Astrocyte (in vitro differentiated cells and primary cell): ENCODE data around the gene ANKRD49. TPM values are rescaled to one million over a fixed set of nuclear protein-coding genes. Genes with fewer than 3 reads are reported as not detected.

Source experiments
- DNase-seq: peaks from one replicate; pipeline ENCODE4 v3.0.0-alpha.2; 2010; ENCODE audit warnings: low read depth
- FAIRE-seq: peaks from 2 replicates; lab custom pipeline; 2011; peaks lifted over from hg19 to GRCh38; lab: Jason Lieb, UNC
- H2AFZ ChIP-seq: 2 replicates; pipeline ENCODE4 v1.6.0; 2012; ENCODE audit warnings: low read depth, low read length, inconsistent platforms
- H3K27ac ChIP-seq: 2 replicates; pipeline ENCODE4 v1.5.1; 2011; ENCODE audit warnings: low read depth, low read length, inconsistent platforms
- H3K27me3 ChIP-seq: 2 replicates; pipeline ENCODE4 v1.6.0; 2011; ENCODE audit warnings: low read length, inconsistent platforms; ENCODE audit not compliant: insufficient read depth
- H3K36me3 ChIP-seq: 2 replicates; pipeline ENCODE4 v1.5.1; 2011; ENCODE audit warnings: low read length, inconsistent platforms; ENCODE audit not compliant: insufficient read depth
- H3K4me1 ChIP-seq: 2 replicates; pipeline ENCODE4 v1.5.1; 2011; ENCODE audit warnings: low read length, inconsistent platforms; ENCODE audit not compliant: insufficient read depth
- H3K4me2 ChIP-seq: 2 replicates; pipeline ENCODE4 v1.6.0; 2012; ENCODE audit warnings: low read length, inconsistent platforms
- H3K4me3 ChIP-seq: 2 replicates; pipeline ENCODE4 v1.5.1; 2011; ENCODE audit warnings: low read depth, mild to moderate bottlenecking, low read length, inconsistent platforms; ENCODE audit not compliant: insufficient read depth
- H3K79me2 ChIP-seq: 2 replicates; pipeline ENCODE4 v1.6.0; 2012; ENCODE audit warnings: mild to moderate bottlenecking, low read length, inconsistent platforms; ENCODE audit not compliant: insufficient read depth
- H3K9ac ChIP-seq: 2 replicates; pipeline ENCODE4 v1.6.0; 2012; ENCODE audit warnings: mild to moderate bottlenecking, low read length, inconsistent platforms
- H3K9me3 ChIP-seq: 2 replicates; pipeline ENCODE4 v1.5.1; 2012; ENCODE audit warnings: low read depth, mild to moderate bottlenecking, low read length, inconsistent platforms; ENCODE audit not compliant: insufficient read depth
- H4K20me1 ChIP-seq: 2 replicates; pipeline ENCODE4 v1.6.0; 2012; ENCODE audit warnings: low read length, inconsistent platforms; ENCODE audit not compliant: insufficient read depth
- H3K27ac Mint-ChIP-seq: one replicate; pipeline ENCODE4 v1.8.0; 2021; ENCODE audit warnings: mild to moderate bottlenecking, mixed read lengths; ENCODE audit not compliant: unreplicated experiment
- H3K27me3 Mint-ChIP-seq: one replicate; pipeline ENCODE4 v1.8.0; 2021; ENCODE audit warnings: low read depth, mixed read lengths; ENCODE audit not compliant: unreplicated experiment
- H3K36me3 Mint-ChIP-seq: one replicate; pipeline ENCODE4 v1.8.0; 2021; ENCODE audit warnings: low read depth, mixed read lengths; ENCODE audit not compliant: unreplicated experiment
- H3K4me1 Mint-ChIP-seq: one replicate; pipeline ENCODE4 v1.8.0; 2021; ENCODE audit warnings: low read depth, mixed read lengths; ENCODE audit not compliant: unreplicated experiment
- H3K4me3 Mint-ChIP-seq: one replicate; pipeline ENCODE4 v1.8.0; 2021; ENCODE audit warnings: mild to moderate bottlenecking, moderate library complexity, mixed read lengths; ENCODE audit not compliant: unreplicated experiment
- H3K9me3 Mint-ChIP-seq: one replicate; pipeline ENCODE4 v1.8.0; 2021; ENCODE audit warnings: mild to moderate bottlenecking, mixed read lengths; ENCODE audit not compliant: unreplicated experiment
- CTCF ChIP-seq: IDR thresholded peaks from 2 replicates; pipeline ENCODE4 v1.5.1; 2011; ENCODE audit warnings: low read depth, mild to moderate bottlenecking, inconsistent platforms, low read length, moderate library complexity; ENCODE audit not compliant: insufficient read depth
- EZH2 ChIP-seq: IDR thresholded peaks from 2 replicates; pipeline ENCODE4 v1.6.1; 2012; ENCODE audit warnings: mild to moderate bottlenecking, low read length, inconsistent platforms; ENCODE audit not compliant: insufficient read depth
- total RNA-seq: library from RNA; stranded (reverse); gene quantifications from 2 replicates; pipeline ENCODE4 v1.2.1, GENCODE V29; 2021

Gene ANKRD49
- total RNA-seq, 1 donor from 2014 or later: 10.3 TPM

GRCh38 chr11:94519478-94520084, 25.8 kb downstream of the ANKRD49 start:
- peaks cover 12% of the 10 kb centered on the region for H3K27me3 ChIP-seq
- no peak for TF ChIP-seq EZH2
- peak; percentile 69 for TF ChIP-seq CTCF
- H3K9ac ChIP-seq: no peak overlapping the region
- H3K4me1 ChIP-seq: no peaks in the 10 kb centered on the region
- DNase-seq (no peak), FAIRE-seq (no peak)
- H3K27ac ChIP-seq: no peak overlapping the region
- H3K36me3 ChIP-seq: no peaks in the 10 kb centered on the region
- H3K27me3 Mint-ChIP-seq: peaks cover 2% of the 10 kb centered on the region
- no peak overlapping the region for H3K27ac Mint-ChIP-seq
- H3K9me3 Mint-ChIP-seq: no peaks in the 10 kb centered on the region
- H2AFZ ChIP-seq: no peak overlapping the region
- no peak overlapping the region for H3K4me3 ChIP-seq
- no peaks in the 10 kb centered on the region for H3K79me2 ChIP-seq
- no peaks in the 10 kb centered on the region for H3K36me3 Mint-ChIP-seq
- no peaks in the 10 kb centered on the region for H3K9me3 ChIP-seq
- H4K20me1 ChIP-seq: no peaks in the 10 kb centered on the region
- H3K4me2 ChIP-seq: no peak overlapping the region
- H3K4me1 Mint-ChIP-seq: no peaks in the 10 kb centered on the region
- no peak overlapping the region for H3K4me3 Mint-ChIP-seq

GRCh38 chr11:94521684-94522083, 27.9 kb downstream of the ANKRD49 start:
- Histone ChIP-seq H3K27ac (no peak overlapping the region), H3K4me2 (no peak overlapping the region), H3K4me1 (no peaks in the 10 kb centered on the region), H3K36me3 (no peaks in the 10 kb centered on the region), H3K79me2 (no peaks in the 10 kb centered on the region), H4K20me1 (no peaks in the 10 kb centered on the region), H3K9ac (no peak overlapping the region), H3K4me3 (no peak overlapping the region), H2AFZ (no peak overlapping the region), H3K27me3 (peaks cover 6% of the 10 kb centered on the region), H3K9me3 (no peaks in the 10 kb centered on the region)
- DNase-seq: no peak
- Mint-ChIP-seq H3K36me3 (no peaks in the 10 kb centered on the region), H3K27ac (no peak overlapping the region), H3K4me1 (peaks cover 10% of the 10 kb centered on the region), H3K4me3 (no peak overlapping the region), H3K27me3 (peaks cover 2% of the 10 kb centered on the region), H3K9me3 (no peaks in the 10 kb centered on the region)
- FAIRE-seq: peak; percentile 34
- TF ChIP-seq CTCF: peak; percentile 49
- no peak for TF ChIP-seq EZH2

GRCh38 chr11:94524341-94524740, 30.6 kb downstream of the ANKRD49 start:
- H3K4me3 Mint-ChIP-seq: no peak overlapping the region
- no peak for DNase-seq
- no peak overlapping the region for H3K27ac Mint-ChIP-seq

More at GRCh38 chr11:94524341-94524740, 30.6 kb downstream of the ANKRD49 start:
- H2AFZ ChIP-seq: no peak overlapping the region
- H3K4me3 ChIP-seq: no peak overlapping the region
- H3K36me3 Mint-ChIP-seq: no peaks in the 10 kb centered on the region
- peaks cover 14% of the 10 kb centered on the region for H3K4me1 Mint-ChIP-seq
- no peak for TF ChIP-seq EZH2
- no peak for TF ChIP-seq CTCF
- no peaks in the 10 kb centered on the region for H3K27me3 ChIP-seq
- H3K9ac ChIP-seq: no peak overlapping the region
- no peak overlapping the region for H3K27ac ChIP-seq
- H3K4me1 ChIP-seq: no peaks in the 10 kb centered on the region
- peaks cover 2% of the 10 kb centered on the region for H3K27me3 Mint-ChIP-seq
- no peak for FAIRE-seq
- peaks cover 3% of the 10 kb centered on the region for H3K9me3 Mint-ChIP-seq
- no peaks in the 10 kb centered on the region for H4K20me1 ChIP-seq
- no peaks in the 10 kb centered on the region for H3K9me3 ChIP-seq
- H3K36me3 ChIP-seq: no peaks in the 10 kb centered on the region
- H3K4me2 ChIP-seq: no peak overlapping the region
- no peaks in the 10 kb centered on the region for H3K79me2 ChIP-seq
